ENCODE results near the gene RHOC.

The RHOC gene

DNA sequence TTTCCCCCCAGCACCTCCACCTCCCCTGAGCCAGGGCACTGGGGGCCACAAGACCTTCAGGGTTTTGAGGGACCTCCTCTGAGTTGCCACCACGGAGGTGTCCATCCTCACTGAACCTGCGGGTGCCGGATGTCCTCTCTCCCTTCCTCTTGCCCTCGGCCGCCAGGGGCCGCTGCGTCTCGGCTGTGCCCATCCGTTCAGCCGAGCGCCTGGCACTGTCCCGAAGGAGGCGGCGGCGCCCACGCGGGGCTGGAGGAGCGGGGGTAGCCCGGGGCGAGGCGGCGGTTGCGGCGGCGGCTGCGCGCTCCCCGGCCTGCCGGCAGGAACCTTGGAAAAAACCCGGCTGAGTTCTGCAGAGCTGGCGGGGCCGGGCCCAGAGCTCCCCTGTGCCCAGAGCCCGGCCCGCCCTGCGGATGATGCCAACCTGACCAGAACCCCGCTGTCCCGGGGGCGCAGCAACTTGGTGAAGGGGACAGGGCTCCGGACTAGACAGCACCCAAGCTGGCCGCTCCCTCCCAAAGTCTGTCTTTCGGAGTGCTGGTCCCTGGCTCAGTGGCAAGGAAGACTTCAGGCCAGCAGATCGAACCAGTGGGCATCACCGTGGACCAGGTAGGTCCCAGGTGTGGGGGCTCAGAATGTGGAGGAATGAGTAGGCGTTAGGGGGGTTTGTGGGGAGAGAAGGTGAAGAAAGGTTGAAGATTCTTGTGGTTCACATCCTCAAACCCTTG lies 11.9 kb upstream of the RHOC start:
- in situ Hi-C loops (cut with MboI; ENCODE audit: low sequenced_read_pairs): loop anchor here (5.0 kb wide), 1 partner anchor 88 kb away; no protein-coding TSS in a partner anchor

DNA sequence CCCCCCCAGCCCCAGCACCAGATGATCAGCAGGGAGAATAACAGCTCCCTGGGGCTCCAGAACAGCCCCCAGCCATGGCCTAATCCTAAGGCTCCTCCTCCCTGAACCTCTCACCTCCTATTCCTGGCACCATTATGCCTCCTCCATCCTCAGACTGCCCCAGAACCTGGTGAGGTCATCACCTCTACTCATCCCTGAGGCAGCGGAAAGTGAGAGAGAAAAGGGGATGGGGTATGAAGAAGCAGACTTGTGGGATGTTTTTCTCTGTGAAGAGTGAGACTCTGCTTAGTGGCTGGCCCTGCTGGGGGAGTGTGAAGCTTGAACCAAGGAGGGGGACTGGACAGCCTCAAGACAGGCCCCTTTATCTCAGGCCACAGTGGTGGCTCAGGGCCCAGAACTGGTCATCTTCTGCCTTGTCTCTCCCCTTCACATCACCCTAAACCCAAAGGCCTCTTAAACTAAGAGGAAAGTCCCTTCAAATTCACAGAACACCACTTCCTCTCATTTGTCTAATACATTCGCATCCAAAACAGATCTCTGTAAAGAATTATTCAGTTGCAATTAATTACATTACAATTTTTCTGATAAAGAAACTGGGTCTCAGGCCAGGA lies 10.4 kb upstream of the RHOC start:
- in situ Hi-C loops (cut with MboI; ENCODE audit: low sequenced_read_pairs): loop anchor here (5.0 kb wide), 1 partner anchor 90 kb away; no protein-coding TSS in a partner anchor

DNA sequence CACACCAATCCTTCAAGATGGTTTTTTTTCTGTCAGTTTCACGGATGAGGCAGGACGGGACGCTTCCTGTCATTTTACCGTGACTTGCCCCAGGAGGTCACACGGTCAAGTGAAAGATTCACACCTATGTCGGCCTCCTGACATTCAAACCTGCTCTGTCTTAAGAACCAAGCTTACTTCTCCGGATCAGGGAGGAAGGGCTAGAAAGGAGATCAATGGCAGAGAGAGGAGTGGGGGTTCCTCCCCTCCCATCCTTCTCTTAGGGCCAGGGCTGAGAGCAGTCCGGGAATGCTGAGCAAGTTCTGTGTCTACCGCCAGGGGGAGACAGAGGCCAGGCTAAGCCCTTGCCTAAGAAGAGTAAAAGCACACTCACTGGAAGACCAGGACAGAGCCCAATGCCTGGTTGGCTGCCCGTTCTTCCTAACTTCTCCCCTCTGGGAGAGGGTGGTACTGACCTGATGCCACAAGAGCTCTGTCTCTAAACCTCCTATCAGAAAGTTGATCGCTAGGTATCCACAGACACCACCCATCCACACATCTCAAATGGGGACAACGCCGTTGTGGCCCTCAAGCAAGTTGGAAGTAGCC lies 9.3 kb upstream of the RHOC start:
- in situ Hi-C loops (cut with MboI; ENCODE audit: low sequenced_read_pairs): loop anchor here (5.0 kb wide), 1 partner anchor 91 kb away; no protein-coding TSS in a partner anchor

DNA sequence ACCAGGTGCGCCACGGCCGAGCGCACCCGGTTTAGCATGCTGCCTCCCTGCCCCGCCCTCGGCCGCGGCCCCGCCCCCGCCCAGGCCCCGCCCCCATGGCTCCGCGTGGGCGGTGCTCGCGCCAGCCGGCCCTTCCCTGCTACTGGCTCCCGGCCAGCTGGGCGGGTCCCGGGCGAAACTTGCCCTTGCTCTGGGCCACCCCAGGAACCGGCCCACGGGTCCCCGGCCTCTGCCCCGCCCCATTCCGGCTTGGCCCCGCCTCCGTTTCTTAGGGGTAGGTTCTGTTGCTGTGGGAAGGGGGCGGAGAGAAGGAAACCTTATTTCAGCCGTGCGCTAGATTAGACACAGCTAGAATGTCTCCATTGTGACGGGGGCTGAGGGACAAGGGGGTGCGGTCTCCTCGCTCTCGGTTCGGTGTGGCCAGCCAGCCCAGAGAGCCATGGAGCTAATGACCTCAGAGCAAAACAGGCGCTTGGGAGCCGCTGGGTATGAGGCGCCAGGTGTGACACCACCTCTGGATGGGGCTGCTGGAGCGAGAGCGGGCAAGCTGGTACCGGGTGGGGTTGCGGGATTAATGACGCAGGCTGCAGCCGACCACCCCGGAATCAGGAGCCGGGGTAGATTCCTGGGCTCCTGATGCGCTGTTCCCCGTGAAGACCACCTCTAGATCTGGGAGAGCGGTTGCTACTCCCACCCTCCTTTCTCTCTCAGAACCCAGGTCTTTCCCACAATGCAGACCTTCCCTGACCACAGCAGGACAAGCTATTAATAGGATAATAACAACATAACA lies 8.5 kb upstream of the RHOC start, which contains the start of gene PPM1J:
Gene PPM1J (minus strand): TSS at position 69 of the 790 bp plus-strand sequence. CDS start 31 bp downstream, at position 38.
- in situ Hi-C loops (cut with MboI; ENCODE audit: low sequenced_read_pairs): loop anchor here (5.0 kb wide), 1 partner anchor 92 kb away; no protein-coding TSS in a partner anchor

DNA sequence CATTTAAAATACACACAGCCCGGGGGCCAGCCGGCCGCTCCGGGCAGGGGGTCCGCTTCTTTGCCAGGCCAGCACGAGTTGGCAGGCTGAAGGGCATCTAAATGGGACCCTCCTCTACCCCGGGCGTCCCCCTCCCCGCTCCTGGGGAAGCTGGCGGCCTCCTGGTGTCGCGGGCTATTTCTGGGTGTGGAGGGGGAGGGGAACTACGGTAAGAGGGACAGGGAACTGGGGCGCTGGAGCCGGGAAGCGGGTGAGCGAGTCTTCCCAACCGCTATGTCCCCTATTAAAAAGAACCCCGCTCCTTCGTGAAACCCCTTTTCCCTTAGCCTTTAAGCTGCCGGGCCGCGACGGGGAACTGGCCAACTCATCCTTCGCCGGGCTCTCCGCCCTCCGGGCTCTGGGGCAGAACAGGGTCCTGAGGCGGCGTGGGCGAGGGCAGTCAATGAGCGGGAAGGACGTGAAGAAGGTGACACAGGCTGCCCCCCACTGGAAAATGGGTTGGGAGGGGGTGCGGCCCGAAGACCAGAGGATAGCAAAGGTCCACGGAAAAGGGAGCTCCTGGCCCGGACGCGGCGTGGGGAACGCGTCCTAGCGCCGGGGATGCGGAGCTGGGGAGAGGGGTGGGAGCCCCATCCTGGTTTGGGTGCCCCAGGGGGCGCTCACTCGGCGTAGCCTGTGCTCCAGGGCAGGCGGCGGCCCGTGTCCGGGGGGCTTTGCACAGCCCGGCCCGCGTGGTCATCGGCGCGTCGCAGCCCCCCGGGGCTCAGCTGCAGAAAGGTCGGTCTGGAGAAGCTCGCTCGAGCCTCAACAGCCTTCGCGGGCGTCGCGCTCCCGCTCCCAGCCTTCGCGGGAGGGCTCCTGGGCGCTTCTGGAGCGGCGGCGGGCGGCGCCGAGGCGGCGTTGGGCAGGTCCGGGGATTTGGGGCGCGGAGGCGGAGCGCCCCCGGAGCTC lies 7.7 kb upstream of the RHOC start:
- in situ Hi-C loops (cut with MboI; ENCODE audit: low sequenced_read_pairs): loop anchor here (5.0 kb wide), 1 partner anchor 93 kb away; no protein-coding TSS in a partner anchor

DNA sequence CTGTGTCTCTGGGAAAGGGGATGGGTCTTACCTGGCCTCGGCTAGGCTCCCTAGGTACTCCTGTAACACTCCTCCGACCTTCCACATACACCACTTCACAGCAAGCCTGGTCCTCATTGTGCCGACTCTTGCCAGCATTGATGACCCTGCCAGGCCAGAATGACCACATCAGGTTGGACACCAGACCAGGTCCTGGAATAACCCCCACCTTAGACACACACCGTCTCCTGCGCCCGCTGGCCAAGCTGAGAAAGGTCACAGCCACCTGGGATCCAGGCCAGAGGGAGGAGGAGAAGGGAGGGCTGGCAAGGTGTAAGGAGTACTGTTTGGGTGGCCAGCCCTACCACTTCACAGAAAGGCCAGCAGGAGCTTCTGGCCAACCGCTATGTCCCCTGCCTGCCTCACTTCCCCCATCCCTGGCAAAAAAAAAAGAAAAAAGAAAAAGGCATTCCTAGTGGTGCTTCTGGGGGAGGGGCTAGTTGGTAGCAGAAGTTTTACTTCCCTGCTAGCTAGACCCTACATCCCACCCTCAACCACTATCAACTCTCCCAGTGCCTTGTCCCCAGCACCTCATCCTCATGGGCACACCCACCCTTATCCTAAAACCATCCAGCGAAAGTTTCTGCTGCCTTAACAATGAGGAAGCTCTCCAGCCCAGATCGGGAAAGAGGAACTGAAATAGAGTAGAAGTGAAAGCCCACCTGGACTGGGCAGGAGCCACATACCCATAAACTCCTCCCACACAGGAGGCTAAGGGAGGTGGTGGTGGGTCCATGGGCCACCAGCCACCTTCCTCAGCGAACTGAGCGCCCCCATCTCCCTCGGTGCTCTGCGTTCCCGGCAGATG lies 6.8 kb upstream of the RHOC start:
- in situ Hi-C loops (cut with MboI; ENCODE audit: low sequenced_read_pairs): no loop called here

DNA sequence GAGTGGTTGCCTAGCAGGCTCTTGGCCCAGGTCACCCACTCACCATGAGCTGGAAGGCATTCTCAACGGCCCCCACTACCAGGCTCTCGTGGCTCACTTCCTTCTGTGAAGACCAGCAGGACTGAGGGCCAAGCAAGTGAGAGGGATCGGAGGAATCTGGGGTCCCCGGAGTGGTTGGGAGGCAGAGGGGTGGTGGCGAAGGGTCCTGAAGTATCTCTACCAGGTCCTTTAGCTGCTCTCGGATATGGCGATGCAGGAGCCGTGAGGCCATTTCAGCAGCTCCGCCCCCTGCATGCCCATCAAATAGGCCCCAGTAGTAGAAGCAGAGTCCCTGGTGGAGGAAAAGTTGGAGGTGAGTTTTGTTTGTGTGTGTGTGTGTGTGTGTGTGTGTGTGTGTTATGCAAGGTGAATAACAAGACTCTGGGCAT lies 5.8 kb upstream of the RHOC start:
- in situ Hi-C loops (cut with MboI; ENCODE audit: low sequenced_read_pairs): no loop called here

DNA sequence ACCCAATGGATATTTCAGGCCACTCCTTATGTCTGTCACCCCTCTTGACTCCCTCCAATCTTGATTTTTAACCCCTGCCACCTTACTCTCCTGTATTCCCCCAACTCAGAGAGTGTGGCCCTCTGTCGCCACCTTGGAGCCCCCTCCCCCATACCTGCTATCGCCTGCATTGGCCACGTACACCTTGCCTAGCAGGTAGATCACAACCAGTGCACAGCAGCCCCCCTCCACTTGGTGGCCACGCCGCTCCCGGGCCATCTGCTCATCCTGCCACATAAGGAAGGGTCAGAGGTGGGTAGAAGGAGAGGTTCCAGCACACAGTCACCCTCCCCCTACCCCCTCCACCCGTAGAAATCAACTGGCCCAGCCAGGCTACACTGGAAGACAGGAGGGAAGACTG lies 5.3 kb upstream of the RHOC start:
- in situ Hi-C loops (cut with MboI; ENCODE audit: low sequenced_read_pairs): no loop called here

DNA sequence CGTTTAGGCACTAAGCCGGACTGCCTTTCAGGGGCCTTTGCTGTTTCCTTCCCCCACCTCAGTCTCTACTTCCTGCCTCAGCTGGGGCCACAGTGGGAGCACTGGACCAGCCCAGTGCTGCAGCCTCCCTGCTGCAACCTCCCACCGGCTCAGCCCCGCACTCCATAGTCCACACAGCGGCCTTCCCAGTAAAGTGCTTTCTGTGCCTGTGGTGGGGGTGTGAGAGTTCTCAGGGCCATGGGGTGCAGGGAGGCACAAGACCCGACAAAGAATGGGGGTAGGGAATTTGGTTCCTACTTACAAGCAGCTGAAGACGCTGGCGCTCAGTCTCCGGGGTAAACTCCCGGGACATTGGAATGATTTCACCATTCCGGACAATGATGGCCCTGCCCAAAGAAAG lies 4.7 kb upstream of the RHOC start:
- in situ Hi-C loops (cut with MboI; ENCODE audit: low sequenced_read_pairs): no loop called here

DNA sequence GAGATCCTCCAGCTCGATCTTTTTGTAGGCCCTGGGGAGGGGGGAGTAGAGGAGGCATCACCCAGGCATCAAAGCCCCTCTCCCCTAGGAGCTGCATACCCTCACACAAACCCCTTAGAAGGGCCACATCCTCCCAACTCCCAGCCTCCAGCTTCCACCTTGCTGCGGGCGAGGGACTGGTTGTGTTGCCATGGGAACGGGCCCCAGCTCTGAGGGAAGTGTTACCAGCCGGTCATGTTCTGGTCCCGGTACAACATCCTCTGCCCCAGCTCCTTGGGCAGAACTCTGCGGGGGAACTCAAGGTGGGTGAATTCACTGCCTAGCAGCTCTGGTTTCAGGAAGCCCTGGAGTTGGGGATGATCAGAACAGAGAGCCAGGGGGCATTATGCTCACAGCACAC lies 4.1 kb upstream of the RHOC start:
- in situ Hi-C loops (cut with MboI; ENCODE audit: low sequenced_read_pairs): no loop called here

DNA sequence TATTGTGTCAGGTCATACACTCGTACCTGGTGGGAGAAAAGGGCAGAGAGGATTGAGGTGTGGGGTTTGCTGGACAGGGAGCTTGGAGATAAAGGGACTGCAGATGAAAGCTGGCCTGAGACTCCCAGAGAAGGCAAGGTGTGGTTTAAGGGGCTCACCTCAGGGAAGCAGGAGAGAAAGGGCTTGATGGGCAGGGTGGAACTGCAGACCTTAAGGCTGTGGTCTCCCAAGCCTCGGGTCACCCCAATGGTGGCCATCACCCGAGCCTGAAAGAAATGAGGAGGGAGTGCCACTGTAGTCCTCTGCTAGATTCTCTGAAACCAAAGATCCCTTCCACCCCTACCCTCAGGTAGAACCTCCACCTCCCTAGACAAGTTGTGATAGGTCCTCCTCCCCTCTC lies 3.7 kb upstream of the RHOC start:
- in situ Hi-C loops (cut with MboI; ENCODE audit: low sequenced_read_pairs): no loop called here

DNA sequence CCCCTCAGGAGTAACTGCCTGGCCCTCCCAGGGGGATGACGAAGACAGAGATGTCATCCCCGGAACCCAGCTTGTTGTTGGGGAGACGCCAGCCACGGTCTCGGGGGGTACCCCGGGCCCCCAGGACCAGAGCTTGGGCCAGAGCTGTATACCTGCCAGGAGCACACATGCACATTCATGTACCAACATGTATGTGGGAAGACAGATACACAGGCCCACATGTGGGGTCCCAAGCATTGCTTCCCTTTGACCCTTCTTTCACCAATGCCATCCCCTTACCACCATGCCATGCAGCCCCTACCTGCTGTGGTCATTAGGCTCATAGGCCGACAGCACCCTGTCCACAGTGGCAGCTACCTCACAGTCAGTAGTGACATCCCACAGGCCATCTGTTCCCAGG lies 3.2 kb upstream of the RHOC start:
- in situ Hi-C loops (cut with MboI; ENCODE audit: low sequenced_read_pairs): no loop called here

DNA sequence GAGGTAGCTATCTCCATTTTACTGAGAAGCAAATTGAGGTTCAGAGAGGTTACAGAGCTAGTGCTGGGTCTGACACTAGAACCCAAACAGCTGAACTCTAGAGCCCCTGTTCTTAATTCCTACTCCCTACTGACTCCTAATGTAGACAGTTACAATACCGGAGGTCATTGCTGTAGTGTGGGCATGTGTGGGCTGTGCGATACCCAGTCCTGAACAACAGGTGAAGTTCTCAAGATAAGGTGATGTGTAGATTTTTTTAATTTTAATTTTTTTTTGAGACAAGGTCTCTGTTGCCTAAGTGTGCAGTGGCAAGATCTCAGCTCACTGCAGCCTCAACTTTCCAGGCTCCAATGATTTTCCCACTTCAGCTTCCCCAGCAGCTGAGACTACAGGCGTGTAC lies 1.6 kb upstream of the RHOC start:
- in situ Hi-C loops (cut with MboI; ENCODE audit: low sequenced_read_pairs): no loop called here

DNA sequence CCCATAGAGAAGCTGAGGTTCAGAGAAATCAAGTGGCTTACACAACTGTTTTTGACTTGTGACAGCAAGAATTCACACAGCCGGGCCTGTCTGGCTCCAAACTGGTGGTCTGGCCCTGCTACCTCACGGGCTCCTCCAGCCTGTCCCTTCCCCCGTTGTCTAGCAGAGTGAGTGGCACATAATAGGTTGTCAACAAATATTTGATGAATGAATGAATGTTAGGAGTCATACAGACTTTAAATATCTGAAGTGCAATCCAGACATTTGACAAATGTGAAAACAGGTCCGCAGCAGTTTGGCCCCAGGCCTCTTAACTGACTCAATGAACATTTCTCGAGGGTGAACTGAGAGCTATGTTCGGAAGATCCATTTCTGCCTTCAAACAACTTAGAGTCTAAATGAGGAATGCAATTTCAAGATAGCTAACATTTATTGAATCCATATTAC lies 1.1 kb upstream of the RHOC start:
- in situ Hi-C loops (cut with MboI; ENCODE audit: low sequenced_read_pairs): no loop called here

DNA sequence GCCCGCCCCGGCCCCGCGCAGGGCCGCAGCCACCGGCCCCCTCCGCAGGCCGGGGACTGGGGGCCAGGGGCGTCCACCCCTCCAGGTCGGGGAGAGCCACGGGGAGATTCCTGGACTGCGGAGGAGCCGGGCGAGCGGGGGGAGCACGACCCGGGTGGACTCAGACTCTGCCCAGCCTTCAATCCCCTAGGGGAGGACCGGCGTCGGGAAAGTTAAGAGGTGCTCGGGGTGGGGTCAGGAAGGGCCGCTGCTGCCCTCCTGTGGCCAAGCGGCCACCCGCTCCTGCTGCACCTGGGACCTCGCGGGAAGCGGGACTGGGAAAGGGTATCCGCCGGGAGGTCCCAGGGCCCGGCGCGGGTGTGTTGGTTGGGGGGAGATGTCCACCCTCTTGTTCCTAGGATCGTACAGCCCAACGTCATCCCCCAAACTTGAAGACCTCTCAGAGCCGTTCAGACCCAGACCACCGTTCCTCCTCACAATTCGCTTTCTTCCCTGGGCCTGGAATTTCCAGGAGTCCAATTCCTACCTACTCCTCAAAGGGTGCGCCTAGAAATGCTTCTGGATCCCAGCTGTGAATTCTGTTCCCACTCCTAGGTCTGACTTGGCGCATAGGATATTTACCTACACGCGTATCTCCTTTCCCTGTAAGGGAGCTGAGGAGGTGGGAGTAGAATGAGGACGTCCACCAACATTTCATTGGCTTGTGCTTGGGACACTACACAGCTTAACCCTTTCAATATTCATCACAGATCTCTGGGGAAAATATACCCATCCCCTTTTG lies 484 bp upstream of the RHOC start:
- in situ Hi-C loops (cut with MboI; ENCODE audit: low sequenced_read_pairs): no loop called here

DNA sequence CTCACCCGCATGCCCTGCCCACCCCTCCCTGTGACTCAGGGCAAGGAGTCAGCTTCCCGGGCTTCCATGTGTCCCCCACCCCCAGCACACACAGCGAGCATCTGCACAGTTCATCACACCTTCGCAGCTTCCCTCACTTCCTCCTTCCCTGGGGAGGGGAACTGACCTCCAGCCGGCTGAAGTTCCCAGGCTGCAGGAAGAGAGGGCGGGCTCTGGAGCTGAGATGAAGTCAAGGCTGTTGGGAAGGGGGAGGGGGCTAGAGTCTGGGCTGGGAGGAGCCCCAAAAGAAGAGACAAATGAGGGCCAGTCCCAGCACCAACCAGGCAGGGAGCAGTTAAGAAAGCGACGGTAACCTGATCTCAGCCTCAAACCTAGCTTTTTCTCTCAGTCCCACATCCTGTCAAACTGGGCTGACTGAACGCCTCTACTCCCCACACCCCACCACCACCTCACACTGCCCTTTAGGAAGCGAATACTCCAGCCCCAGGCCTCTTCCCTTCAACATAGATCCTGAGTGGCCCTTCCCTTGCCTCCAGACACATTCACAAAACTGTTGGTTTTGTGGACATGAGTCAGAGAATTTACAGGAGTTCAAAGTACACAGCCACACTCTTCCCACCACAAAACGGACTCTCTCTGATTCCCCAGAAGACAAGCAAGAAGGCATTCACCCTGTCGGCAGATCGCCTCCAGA lies 1.8 kb downstream of the RHOC start:
- in situ Hi-C loops (cut with MboI; ENCODE audit: low sequenced_read_pairs): no loop called here

DNA sequence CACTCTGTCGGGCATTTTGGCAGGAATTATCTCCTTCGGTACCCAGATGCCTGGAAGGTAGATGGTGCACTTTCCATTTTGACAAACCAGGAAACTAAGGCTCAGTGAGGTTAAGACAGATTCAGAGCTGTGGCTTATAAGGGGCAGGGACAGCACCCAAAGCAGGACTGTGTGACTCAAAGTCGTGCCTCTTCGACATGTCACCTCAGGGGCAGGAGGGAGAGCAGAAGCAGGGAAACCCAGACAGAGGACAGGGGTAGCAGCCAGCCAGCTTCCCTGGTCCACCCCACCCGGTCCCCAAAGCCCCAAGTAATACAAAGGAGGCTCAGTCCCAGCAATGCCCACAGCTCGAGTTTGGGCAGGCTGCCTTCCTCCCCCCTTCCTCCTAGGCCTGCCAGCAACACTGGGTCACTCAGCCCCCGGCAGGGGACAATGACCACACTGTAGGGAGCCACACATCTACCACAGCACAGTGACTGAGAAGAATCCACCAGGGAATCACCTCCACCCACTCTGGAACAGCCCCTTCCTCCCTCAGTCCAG lies 2.5 kb downstream of the RHOC start:
- in situ Hi-C loops (cut with MboI; ENCODE audit: low sequenced_read_pairs): no loop called here

Data from HL-60/S4 treated with phorbol 12-myristate 13-acetate at 8.2 ng/mL for 4 days and 3 days (cell line).